HG03520 (cell line): ENCODE results near the gene GUCY1A1.
A peak's percentile ranks its signal among the peaks of the same experiment; 100 is the strongest.

Experiments
- ATAC-seq: cut with Tn5 transposase; IDR thresholded peaks from one replicate; pipeline ENCODE4 v1.9.1; 2021; ENCODE audit warnings: mild to moderate bottlenecking, moderate library complexity; ENCODE audit not compliant: unreplicated experiment

GUCY1A1 gene

DNA sequence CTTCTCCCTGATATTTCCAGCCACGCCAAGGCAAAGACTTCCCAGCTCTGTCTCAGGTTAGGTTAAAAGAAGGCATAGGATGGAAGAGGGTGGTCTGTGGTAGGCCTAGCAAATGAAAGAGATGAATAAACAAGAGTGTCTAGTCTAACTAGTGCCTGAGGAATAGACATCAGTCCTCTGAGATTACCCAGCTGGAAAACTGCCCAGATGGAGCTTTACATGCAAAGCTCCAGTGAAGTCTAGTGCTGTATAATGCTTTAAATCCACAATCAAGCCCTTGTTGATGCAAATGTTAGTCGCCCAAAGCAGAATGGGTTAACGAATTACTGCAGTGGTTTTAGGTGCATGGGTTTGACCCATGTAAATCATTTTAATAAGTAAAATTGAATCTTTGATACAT, 67.4 kb downstream of the GUCY1A1 start:
- no peak for ATAC-seq

DNA sequence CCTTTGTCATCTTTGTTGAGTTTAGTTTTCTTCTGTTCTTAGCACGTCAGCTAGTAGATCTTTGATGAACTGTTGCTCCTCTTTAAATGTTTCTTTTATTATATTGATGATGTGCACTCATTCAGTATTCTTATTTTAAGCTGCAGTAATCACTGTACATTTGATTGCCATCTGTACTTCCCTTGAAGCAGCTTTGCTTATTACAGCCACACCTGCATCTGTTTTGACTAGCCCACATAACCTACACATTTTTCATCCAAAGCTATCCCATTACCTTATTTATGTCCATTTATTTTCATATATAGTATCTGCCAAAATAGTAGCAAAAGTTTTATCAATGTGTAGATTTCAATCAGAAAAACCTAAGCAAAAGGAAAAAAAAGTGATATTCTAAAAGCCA, 68.3 kb downstream of the GUCY1A1 start:
- ATAC-seq, result no peak

DNA sequence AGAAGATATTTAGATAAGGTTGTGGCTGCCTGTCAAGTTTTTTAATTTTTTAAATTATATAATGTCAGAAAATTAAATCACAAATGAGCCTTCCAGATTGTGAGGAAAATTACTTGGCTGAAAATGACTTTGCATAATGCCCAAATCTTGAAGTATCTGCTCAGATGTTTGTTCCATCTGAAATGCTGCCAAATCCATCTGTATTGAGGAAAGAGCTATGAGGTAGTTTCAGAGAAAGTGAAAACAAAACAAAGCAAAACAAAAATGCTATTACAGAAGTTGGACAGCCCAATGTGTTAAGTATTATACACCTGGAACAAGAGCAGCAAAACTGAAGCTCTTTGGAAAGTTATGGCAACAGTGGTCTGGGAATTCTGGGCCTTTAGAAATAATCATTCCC, 68.8 kb downstream of the GUCY1A1 start:
- ATAC-seq, result no peak

DNA sequence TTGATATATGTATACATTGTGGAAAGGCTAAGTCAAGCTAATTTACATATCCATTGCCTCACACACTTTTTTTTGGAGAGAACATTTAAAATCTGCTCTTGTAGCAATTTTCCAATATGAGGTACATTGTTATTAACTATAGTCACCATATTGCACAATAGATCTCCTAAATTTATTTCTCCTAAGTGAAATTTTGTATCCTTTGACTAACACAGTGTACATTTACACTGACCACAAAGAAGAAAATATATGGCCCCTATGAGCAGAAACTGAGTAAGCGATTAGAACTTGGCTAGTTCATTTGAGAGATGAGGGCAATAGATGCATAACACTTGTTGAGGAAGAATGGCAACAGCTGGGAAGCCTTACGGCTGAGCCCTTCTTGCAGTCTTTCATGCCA, 71.9 kb downstream of the GUCY1A1 start:
- no peak for ATAC-seq

DNA sequence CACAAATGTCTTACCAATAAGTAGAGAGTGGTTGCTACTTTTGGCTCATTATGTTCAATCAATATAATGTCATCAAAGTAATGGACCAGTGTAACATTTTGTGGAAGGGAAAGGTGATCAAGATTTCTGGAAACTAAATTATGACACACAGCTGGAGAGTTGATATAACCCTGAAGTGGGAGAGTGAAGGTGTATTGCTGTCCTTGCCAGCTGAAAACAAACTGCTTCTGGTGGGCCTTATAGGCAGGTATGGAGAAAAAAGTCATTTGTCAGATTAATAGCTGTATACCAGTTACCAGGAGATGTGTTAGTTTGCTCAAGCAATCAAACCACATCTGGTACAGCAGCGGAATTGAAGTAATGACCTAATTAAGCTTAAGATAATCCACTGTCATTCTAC, 74.9 kb downstream of the GUCY1A1 start:
- no peak for ATAC-seq

DNA sequence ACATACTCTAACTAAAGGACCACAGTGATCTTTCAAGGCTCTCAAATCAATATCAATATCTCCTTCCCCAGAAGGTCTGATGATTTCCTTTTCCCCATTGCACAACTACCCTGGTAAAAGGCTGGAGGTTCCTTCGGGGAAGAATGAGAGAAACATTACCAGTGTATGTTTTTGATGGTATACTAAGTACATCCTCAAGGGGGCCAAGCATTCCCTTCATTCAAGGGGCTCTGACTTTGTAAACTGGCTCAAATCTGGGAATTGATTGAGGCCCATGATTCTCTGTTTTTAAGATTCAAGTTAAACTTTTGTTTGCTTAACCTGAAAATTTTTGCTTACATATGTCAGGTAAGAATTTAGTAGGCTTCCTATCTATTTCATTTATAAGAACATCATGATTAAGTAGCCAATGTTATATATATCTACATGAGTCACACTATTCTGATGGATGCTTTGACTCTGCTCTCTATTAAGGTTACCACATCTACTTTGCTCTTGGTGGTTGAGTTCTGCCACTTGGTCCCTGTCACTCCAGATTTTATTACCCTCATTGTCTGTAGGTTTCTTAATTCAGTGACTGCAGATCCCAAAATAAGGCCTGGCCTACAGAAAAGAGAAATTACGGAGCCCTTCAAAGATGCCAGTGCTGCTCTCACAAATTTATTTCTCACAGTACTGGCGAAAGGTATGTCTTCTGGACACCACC, 75.8 kb downstream of the GUCY1A1 start:
- no peak for ATAC-seq

DNA sequence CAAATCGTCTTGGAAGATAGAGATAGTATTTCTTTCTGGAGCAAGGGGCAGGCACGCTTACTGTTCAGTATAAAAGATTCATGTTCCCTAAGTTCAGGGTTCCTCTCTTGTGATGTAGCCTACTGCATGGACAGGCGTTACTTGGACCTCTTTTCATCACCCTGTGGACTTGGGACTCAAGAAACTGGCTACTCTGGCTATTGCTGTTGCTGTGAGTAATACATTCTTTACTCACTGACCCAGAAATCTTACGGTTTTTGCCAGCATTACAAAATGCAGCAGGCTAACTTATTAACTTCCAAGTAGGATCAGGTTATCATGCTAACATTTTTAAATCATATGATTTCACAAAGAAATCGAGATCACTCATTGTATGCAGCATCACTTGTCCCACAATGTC, 79.3 kb downstream of the GUCY1A1 start:
- no peak for ATAC-seq

DNA sequence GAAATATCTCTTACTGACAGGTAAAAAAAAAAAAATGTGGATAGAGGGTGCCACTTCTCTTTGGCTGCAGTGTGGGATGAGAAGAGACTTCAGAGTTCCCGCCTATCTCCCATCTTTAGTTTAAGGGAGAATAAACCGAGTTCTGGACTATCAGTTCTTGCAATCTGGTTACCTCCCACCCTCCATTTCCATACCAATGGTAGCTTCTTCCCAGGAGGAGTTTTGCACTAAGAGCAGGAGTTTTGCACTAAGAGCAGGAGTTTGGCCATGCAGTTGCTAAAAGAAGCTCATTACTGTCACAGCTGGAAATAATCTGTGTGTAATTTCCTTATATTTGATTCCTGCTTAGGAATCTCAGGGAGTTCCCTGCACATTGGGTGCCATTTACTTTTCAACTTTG, 81.4 kb downstream of the GUCY1A1 start:
- ATAC-seq, result no peak

DNA sequence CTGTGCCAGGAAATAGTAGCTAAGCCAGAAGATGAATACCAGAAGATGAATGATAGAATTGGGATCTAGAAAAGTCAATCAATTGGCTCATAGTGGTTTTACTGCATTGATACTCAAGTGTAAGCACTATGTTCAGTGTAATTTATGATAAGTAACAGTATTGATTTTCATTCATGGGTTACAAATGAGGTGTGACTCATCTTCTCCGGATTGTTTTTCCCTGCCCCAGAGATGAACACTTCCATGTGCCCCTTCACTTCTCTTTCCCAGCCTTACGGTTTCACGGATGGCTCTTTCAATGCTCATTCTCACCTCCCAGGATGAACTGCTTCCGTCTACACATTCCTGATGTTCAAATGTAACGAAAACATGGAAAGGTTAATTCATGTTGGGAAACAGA, 82.4 kb downstream of the GUCY1A1 start:
- ATAC-seq, result no peak

DNA sequence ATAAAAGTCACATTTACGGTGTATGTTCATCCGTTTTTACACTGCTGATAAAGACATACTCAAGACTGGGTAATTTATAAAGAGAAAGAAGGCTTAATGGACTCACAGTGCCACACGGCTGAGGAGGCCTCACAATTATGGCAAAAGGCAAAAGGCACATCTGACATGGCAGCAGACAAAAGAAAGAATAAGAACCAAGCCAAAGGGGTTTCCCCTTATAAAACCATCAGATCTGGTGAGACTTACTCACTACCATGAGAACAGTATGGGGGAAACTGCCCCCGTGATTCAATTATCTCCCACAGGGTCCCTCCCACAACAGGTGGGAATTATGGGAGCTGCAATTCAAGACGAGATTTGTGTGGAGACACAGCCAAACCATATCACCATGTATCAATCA, 84.9 kb downstream of the GUCY1A1 start:
- no peak for ATAC-seq

DNA sequence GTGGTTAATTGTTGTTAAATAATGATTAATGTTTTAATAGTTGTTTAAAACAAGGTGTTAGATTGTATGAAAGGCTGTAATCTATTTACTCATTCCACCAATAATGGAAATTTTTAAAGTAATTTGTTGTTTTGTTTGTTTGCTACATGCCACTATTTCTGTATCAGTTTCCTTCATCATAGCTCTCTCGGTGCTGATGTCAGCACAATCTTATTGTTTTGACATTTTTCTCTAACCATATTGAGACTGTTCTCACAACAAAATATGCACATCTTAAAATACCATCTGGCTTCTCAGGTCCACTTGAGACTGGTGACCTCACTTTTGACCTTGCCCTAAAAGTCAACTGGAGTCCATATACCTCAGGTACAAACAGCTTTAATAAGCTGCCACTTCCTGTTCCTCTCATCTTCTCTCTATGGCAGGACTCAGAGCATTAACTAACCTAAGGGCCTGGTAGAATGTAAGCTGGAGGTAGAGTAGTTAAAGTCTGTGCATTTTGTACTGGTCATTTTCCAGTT, 91.2 kb downstream of the GUCY1A1 start:
- no peak for ATAC-seq

DNA sequence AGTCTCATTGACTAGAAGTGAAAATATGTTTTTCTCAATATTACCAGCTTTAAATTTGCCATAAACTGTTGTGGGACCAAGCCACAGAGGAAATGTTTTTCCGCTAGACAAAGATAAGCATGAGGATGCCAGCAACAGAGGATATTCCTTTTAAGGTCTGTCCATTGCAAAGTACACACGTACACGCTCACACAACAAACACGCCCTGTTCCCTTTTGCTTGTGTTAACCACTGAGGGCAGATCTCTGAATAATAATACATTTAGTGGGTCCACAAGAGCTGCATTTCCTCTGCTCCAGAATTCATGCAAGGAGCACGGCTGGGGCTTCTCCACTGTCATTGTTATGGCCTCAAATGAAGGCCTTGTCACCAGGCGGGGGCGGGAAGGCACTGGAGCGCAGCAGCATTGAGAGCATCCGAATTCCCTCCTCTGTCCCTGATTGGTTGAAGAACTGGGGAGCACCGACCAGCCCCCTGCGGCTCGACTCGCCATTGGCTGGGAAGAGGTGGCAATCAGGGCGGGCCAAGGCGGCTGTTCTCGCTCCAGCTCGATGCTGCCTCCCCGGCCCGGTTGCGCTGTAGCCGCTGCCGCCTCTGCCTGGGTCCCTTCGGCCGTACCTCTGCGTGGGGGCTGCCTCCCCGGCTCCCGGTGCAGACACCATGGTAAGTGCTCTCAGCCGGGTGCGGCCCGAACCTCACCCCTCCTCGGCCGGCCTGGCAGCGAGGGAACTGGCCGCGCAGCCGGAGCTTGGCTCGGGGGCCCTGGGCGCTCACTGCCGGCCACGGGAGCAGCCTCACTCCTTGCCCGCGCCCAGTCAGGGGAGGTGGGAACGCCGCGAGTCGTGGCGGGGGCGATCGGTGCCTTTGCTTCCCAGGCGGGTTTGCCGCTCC, 92.1 kb downstream of the GUCY1A1 start, which contains the start of gene GUCY1B1:
GUCY1B1 (plus strand) TSS at position 541 of the 891 bp plus-strand sequence; CDS start at position 661, 120 bp downstream.
- peak; percentile 98 for ATAC-seq

DNA sequence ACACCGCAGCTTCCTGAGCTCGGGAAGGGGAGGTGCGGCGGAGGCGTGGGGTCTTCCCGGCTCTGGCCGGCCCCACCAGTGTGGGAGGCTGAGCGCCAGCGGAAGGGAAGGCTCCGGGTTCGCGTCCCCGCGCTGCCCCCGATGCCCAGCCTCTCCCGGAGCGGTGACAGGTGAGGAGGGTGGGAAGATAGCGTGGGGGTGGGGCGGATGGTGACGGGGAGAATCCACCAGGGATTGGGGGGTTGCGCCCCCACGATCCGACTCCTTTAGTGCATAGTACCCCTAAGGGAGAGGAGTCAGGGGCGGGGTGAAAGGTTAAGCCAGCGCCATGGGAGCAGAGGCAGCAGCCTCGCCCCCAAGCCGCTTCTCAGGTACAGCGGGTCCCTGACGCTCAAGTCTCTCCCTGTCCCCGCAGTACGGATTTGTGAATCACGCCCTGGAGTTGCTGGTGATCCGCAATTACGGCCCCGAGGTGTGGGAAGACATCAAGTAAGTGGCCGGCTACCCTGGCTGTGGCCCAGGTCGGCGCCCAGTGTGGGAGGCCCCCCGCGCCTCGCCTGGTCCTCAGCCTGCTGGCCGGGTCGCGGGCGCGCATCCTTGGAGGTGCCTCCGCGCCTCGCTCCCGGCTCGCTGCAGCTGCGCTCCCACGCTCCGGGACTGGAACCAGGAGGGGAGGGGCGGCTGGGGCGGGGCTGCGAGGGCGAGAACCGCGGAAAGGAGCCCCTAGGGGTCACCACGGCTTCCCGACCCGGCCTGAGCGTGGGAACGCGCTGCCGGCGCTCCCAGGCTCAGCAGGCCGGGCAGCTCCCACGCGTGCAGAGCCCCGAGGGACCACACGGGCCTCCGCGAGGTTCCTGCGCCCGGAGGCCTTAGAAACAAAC, 93.0 kb downstream of the GUCY1A1 start:
- ATAC-seq, result no peak

DNA sequence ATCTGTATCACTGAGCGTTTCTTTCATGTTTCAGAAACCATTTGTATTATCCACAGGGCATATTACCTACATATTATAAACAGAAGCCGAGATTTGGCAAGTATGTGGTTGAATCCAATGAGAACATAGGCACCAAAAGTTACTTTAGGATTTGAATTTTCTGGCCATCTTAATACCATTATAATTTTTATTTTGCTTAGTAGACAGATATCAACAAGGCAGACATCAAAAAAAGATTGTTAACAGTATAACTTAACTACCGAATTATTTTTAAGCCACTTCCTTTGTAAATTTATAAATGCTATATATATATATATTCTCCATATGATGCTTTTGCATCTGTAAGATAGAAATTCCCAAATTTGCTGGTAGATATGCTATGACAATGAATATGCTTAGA, 94.4 kb downstream of the GUCY1A1 start:
- ATAC-seq, result no peak

DNA sequence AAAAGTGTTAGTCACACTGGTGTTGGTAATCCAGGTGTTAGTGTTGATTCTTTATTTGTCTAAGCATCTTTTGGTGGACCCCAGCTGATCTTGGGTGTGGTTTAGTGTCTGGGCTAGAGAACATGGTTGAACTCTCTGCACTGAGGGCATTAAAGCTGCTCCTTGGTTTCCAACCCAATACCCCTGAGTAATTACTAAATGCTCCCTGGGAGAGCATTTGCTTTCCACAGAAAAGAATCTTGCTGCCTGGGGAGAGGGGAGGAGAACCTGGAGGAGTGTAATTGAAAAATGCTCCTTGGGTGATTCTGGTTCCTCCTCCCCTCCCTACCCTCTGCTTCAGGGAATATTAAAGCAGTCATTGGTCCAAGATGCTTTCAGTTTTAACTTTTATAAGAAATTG, 95.3 kb downstream of the GUCY1A1 start:
- ATAC-seq, result no peak

DNA sequence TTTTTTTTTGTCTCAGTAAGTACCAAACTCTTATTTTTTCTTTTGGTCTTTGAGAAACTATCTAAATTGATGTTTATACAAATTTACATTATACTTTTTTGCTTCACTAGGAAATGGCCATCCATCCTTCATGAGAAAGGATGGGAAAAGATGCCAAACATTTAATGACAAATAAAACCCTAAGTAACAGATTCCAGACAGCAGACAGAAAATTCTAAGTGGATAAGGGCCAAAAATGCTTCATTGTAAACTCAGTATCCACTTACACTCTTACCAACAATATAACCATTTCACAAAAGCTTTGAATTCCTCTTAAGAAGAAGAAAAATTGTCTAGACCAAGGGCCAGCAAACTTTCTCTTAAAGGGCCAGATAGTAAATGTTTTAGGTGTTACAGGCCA, 95.7 kb downstream of the GUCY1A1 start:
- no peak for ATAC-seq

DNA sequence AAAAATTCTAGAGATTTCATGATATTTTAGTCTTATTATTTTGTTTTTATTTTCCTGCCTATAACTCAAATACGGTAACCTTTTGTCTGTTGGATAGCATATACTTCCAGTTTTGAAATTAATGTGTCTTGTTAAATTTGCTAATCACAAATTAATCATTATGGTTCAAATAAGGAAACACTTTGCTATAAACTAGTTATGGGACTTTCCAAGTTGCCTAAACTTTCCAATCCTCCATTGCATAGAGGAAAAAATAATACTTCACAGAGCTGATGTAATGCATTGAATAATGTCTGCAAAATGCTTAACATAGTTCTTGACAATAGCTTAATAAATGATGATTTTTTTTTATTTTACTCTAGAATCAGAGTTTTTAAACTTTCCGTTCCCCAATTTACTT, 96.9 kb downstream of the GUCY1A1 start:
- no peak for ATAC-seq

DNA sequence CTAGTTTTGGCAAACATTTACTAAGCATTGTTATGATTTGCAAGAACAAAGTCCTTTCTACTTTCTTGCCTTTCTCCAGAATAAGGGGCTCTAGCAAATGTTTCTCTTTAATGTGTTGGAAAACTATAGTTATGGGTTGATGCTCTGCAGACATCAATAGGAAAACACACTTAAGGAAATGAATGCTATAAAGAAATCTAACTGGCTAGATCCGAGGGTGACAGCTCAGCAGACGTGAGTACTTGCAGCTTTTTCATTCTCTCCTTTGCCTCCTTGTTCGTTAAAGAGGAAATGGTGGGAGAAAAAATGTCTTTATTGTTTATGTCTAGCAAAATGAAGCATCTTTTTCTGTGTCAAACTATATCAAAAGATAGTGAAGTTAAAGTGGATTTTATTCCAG, 98.5 kb downstream of the GUCY1A1 start:
- no peak for ATAC-seq

DNA sequence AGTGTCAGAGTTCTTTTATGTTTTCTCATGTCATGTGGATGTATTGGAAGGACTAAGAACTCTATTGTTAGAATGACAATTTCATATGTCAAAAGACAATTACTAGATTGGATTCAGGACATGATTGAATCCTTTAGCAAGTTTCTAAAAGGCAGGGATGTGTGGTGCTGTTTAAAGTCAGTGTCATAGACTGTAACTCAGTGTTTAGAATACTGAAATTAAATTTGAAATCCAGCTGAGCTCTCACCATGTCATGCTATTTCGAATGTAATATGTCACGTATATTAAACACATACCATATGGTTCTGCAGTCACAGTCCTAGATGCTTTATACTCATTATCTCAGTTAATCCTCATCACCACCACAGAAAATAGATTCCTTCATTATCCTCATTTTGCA, 100.0 kb downstream of the GUCY1A1 start:
- ATAC-seq, result no peak

DNA sequence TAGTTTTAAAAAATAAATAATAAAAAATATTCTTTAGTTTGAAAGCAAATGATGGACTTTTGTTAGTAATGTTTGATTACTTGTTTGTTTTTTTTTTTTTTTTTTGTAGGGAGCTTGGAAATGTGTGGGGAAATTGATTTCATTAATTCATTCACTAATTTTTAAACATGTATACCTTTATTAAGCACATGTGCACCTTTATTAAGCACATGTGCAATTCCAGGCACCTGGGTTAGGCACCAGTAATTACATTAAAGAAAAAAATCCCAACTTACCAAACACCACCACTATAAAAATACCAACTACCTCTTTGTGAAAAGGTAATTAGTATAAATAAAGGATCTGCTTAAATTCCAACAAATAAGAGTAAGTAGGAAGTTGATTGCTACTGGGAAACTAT, 101.7 kb downstream of the GUCY1A1 start:
- no peak for ATAC-seq

DNA sequence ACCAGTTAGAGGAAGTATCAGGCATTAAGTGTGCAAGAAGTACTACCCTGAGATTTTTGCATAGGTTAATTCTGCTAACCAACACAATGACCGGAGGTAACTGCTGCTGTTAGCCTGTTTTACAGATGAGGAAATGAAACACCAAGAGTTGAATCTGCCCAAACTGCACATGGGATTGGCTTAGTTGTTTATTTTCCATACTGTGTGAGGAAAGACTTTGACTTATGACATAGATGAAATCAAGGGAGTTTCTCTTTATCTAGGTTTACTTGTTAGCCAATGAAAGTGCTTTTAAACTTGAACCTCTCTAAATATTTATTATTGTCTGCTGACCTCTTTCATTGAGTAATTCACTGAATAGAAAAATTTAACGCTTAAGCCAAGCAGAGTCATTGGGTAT, 102.4 kb downstream of the GUCY1A1 start:
- no peak for ATAC-seq
